NB4 (cell line): ENCODE results near the gene ARHGEF4.

Source experiments
- DNase-seq: peaks from one replicate; pipeline ENCODE4 v3.0.0; 2010; ENCODE audit warnings: low read depth
- H3K4me3 ChIP-seq: one replicate; pipeline ENCODE4 v1.5.1; 2011; ENCODE audit warnings: mild to moderate bottlenecking, low read depth, low read length, moderate library complexity
- CTCF ChIP-seq: IDR thresholded peaks from one replicate; pipeline ENCODE4 v1.5.1; 2012; ENCODE audit warnings: low read depth, low read length
- MAX ChIP-seq: IDR thresholded peaks from 2 replicates; pipeline ENCODE4 v1.6.1; 2011; ENCODE audit warnings: low read depth, low read length
- MYC ChIP-seq: IDR thresholded peaks from 2 replicates; pipeline ENCODE4 v1.6.1; 2011; ENCODE audit warnings: low read depth, low read length
- POLR2A ChIP-seq: IDR thresholded peaks from 2 replicates; pipeline ENCODE4 v1.6.1; 2011; ENCODE audit warnings: mild to moderate bottlenecking; ENCODE audit not compliant: insufficient read length; ENCODE audit errors: extremely low read depth

Gene ARHGEF4

DNA sequence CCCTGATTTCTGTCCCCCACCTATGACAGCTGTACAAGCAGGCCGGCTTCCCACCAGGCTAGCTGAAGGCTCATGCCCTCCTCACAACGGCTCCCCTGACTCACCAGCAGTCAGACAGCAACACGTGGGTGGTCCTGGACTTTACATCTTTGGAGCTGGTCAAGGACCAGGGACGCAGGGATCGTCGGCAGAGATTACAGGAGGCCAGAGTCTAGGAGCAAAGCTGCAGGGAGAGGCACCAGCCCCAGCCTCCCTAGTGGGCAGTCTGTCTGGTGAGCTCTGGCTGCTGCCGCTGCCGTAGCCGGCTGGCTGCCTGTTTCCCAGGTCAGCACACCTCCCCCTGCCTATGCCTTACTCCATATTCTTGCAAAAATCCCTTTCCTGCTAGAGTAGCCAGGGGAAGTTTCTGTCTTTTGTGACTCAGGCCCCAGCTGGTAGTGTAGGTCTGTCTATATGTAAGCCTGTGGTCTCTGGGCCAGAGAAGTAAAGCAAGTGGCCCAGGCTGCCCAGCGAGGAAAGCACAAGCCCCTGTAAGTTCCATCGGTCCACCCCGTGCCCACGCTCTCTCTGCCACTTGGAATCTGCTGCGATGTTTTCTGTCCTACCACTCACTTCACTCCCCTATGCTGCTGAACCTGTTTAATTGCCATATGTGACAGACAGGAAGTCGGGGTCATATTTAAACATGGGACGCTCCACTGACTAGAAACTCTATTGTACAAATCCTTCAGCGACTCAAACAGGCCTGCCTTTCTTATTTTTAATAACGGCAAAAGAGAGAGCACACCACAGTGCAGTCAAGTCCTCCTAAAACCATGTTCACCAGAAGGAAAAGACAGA is 2.4 kb upstream of the ARHGEF4 start:
- no peak for TF ChIP-seq POLR2A
- no peak for TF ChIP-seq MAX
- TF ChIP-seq CTCF: no peak
- no peak for TF ChIP-seq MYC
- H3K4me3 ChIP-seq: no peak overlapping the region
- DNase-seq: no peak

DNA sequence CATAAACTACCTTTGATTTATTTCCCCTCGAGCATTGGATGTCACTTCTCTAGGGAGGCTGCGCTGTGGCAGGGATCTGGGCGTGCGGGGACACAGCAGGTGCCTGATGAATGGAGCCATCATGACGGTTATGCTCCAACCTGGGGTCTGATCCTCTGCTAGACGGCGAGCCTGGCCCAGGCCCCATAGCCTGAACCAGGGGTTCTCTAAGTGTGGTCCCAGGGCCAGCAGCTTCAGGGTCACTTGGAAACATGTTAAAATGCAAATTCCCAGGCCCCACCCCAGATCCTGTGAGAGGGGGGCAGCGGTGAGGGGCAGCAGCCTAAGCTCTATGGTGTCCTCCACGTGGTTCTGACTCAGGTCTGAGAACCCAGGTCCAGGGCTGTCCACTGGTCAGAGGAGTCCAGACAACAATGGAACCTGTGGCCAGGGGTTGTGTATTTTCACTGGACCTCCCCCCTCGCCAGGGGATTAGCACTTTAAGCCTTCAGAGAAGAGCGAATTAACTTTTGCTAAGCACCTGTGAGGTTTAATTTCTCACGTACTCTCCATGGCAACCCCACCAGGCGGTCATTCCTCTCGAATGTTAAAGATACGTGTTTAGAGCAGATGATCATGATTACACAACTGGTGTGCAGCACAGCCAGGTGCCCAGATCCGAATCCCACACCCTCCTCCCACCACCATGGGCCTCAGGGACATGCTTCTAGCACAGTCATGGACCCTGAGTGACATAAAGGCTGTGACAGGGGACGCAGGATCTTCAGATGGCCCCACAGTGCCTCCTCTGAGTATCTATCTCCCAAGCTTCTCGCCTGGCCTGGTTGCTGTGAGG is 1.6 kb upstream of the ARHGEF4 start:
- no peak for TF ChIP-seq MYC
- TF ChIP-seq POLR2A: no peak
- TF ChIP-seq CTCF: no peak
- TF ChIP-seq MAX: no peak
- H3K4me3 ChIP-seq: no peak overlapping the region
- no peak for DNase-seq

- no peak overlapping the region for H3K4me3 ChIP-seq
- no peak for DNase-seq
- TF ChIP-seq MYC: no peak
- TF ChIP-seq MAX: no peak
- TF ChIP-seq POLR2A: no peak
- TF ChIP-seq CTCF: no peak
Observed at GRCh38 chr2:130835766-130836015, 1.0 kb upstream of the ARHGEF4 start.

DNA sequence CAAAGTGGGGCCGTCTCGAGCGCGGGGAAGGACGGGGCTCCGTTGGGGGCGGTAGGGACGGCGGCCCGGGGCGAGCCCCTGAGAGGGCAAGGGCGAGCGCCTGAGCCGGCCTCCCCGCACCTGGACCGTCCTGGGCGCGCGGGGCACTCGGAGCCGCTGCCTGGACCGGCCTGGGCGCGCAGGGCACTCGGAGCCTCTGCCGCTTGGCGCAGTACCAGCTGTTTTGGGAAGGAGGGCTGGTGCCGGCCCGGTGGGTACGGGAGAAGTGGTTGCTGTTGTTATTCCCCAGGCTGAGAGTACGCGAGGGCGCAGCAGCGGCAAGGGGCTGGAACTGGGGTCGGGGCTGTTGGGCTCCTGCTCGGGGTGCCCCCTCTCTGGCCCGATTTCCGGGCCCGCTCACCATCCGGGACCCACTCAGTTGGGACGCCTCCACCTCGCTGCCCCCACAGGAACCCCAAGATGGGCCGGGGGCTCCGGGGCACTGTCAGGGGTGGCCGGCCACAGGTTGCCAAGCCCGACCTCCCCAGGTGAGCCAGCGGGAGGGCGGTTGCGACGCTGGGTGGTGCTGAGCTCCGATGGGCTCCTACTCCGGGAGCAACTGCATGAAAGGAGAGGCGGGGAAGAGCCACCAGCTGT is 579 bp downstream of the ARHGEF4 start:
- TF ChIP-seq POLR2A: no peak
- TF ChIP-seq MAX: no peak
- no peak for DNase-seq
- no peak overlapping the region for H3K4me3 ChIP-seq

DNA sequence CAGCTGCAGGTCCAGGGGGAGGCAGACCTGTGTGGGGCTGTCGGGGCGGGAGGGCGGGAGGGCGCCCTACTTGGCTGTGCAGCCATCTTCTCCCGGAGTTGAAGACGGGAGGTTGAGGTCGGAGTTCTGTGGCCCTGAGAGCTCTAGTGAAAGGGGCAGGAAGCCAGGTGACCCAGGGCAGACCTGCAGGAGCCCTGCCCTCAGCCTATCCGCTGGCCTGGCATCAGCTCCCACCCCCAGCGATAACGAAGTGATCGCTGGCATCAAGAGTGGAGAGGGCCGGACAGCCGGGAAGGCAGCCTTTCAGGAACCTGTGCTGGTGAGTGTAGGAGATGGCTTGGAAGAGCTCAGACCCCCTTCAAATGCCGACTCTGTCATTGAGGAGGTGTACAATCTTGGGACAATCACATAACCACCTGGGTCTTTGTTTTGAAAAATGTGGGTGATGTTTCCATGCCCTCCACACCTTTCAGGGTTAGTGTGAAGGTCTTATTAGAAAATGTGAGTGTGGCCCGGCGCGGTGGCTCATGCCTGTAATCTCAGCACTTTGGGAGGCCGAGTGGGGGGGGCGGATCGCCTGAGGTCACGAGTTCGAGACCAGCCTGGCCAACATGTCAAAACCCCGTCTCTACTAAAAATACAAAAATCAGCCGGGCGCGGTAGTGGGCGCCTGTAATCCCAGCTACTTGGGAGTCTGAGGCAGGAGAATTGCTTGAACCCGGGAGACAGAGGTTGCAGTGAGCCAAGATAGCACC is 1.3 kb downstream of the ARHGEF4 start:
- DNase-seq: no peak
- TF ChIP-seq MAX (no peak), CTCF (no peak), MYC (no peak), POLR2A (no peak)
- H3K4me3 ChIP-seq: no peak overlapping the region
